SK-N-SH treated with all-trans-retinoic acid at 6 μM for 48 hours (cell line): ENCODE results near the gene PIH1D1.

Experiments
- OSR1 ChIP-seq: fragments of 250-450 bp; sonication (Bioruptor Pico); IDR thresholded peaks from 2 replicates; pipeline ENCODE4 v1.8.0; 2022; ENCODE audit warnings: moderate library complexity, mild to moderate bottlenecking, inconsistent platforms
- RARB ChIP-seq: fragments of 250-450 bp; sonication (Bioruptor Pico); IDR thresholded peaks from 2 replicates; pipeline ENCODE4 v1.8.0; 2021; ENCODE audit warnings: mild to moderate bottlenecking, moderate library complexity
- ZC3H10 ChIP-seq: fragments of 250-450 bp; sonication (Bioruptor Pico); IDR thresholded peaks from 2 replicates; pipeline ENCODE4 v1.5.1; 2021; ENCODE audit warnings: mild to moderate bottlenecking, moderate library complexity
- TF ChIP-seq, protein P1 (sequence below): fragments of 250-450 bp; sonication (Bioruptor Pico); IDR thresholded peaks from 2 replicates; pipeline ENCODE4 v1.5.1; 2021; ENCODE audit warnings: mild to moderate bottlenecking, moderate library complexity
- TF ChIP-seq, protein P2 (sequence below): fragments of 250-450 bp; sonication (Bioruptor Pico); IDR thresholded peaks from 2 replicates; pipeline ENCODE4 v1.8.0; 2020; ENCODE audit warnings: mild to moderate bottlenecking, moderate library complexity, borderline replicate concordance

DNA sequence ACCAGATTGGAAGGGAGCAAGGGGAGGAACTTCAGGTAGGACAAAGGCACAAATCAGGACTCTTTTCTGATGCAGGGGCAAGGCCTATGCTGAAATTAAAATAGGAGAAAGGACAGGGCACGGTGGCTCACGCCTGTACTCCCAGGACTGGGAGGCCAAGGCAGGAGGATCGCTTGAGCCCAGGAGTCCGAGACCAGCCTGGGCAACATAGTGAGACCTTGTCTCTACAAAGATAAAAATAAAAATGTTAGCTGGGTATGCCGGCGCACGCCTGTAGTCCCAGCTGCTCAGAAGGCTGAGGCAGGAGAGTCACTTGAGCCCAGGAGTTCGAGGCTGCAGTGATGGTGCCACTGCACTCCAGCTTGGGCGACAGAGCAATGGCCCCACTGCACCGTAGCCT lies 15.9 kb downstream of the PIH1D1 start:
- TF ChIP-seq, protein P1, sequence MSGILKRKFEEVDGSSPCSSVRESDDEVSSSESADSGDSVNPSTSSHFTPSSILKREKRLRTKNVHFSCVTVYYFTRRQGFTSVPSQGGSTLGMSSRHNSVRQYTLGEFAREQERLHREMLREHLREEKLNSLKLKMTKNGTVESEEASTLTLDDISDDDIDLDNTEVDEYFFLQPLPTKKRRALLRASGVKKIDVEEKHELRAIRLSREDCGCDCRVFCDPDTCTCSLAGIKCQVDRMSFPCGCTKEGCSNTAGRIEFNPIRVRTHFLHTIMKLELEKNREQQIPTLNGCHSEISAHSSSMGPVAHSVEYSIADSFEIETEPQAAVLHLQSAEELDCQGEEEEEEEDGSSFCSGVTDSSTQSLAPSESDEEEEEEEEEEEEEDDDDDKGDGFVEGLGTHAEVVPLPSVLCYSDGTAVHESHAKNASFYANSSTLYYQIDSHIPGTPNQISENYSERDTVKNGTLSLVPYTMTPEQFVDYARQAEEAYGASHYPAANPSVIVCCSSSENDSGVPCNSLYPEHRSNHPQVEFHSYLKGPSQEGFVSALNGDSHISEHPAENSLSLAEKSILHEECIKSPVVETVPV = no peak
- TF ChIP-seq RARB (CRISPR knock-in tag) (no peak), ZC3H10 (CRISPR knock-in tag) (no peak), OSR1 (CRISPR knock-in tag) (no peak)
- TF ChIP-seq, protein P2, sequence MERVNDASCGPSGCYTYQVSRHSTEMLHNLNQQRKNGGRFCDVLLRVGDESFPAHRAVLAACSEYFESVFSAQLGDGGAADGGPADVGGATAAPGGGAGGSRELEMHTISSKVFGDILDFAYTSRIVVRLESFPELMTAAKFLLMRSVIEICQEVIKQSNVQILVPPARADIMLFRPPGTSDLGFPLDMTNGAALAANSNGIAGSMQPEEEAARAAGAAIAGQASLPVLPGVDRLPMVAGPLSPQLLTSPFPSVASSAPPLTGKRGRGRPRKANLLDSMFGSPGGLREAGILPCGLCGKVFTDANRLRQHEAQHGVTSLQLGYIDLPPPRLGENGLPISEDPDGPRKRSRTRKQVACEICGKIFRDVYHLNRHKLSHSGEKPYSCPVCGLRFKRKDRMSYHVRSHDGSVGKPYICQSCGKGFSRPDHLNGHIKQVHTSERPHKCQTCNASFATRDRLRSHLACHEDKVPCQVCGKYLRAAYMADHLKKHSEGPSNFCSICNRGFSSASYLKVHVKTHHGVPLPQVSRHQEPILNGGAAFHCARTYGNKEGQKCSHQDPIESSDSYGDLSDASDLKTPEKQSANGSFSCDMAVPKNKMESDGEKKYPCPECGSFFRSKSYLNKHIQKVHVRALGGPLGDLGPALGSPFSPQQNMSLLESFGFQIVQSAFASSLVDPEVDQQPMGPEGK (CRISPR knock-in tag) = no peak
